A204.1 (cell line): ENCODE data around the gene PRMT7.

Experiments
- FAIRE-seq: peaks from 2 replicates; lab custom pipeline; 2012; peaks lifted over from hg19 to GRCh38; lab: Jason Lieb, UNC

PRMT7 gene

GRCh38 chr16:68376590-68376989 is 65.8 kb downstream of the PRMT7 start:
- no peak for FAIRE-seq

- FAIRE-seq, result no peak
Observed at GRCh38 chr16:68377221-68377620, 66.4 kb downstream of the PRMT7 start.

DNA sequence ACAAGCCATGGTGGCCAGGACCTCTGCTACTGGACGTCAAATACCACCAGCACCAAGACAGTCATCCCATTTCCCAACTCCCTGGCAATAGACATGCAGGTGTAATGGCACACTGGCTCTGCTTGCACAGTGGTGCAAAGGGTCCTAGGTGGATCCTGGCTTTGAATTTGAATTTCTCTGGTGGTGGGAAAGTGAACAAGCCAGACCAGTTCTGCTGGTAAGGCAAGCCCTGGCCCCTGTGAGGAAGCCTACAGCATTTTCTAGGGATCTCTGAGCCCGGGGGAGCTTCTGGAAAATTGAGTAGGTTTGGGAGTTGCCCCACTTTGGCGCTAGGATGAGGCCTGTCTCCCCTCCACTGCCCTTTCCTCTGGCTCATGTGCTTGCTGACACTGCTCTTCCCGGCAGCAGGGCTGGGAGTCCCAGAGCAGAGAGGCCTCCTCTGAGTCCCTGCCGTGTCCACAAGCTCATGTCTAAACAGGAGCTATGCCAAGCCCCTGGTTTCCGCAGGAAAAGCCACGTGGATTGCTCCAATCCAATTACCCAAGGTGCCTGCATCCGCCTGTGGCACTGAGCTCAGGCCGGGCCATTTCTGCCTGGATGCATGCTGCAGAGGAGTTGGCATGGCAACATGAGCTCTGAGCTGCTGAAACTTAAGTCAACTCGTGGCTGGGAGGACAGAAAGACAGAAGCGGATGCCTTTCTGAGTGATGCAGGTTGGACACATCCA is 67.0 kb downstream of the PRMT7 start:
- no peak for FAIRE-seq

- no peak for FAIRE-seq
Observed at GRCh38 chr16:68378436-68379415, 67.9 kb downstream of the PRMT7 start.

DNA sequence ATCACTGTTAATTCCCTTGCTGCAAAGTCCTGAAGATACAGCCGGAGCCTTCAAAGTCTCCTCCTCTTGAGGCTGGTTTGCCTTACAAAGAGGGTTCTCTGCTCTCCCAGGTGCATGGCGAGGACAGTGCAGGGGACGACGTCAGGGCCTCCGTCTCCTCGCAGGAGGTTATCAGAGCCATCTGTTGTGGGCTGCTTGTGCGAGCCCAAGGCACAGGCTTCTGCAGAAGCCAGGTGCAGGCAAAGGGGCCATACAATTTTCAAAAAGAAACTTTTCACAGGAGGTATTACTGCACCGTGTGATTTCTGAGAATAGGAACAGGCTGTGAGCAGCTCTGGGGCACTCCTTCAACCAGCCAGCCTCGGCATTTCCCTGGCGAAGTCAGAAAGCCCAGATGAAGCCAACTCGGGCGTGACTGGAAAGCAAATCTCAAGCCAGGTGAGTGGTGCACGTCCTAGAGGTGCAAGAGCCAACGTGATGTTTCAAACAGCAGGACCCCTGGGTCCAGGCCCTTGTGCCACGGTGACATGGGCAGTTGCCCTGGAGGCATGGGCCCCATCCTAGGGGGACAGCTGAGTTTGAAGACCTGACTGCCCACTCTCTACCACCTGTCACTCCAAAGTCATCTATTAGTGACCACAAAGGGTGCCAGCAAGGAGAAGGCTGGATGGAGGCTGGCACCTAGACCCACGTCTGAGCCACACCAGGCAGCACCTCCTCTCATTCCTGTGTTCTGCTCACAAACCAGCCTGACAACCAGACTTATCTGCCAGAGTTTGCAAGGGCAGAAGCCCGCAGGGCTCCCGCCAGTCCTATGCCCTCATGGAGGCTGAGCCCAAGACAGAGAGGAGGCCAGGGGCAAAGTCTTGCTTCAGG is 68.9 kb downstream of the PRMT7 start:
- no peak for FAIRE-seq

DNA sequence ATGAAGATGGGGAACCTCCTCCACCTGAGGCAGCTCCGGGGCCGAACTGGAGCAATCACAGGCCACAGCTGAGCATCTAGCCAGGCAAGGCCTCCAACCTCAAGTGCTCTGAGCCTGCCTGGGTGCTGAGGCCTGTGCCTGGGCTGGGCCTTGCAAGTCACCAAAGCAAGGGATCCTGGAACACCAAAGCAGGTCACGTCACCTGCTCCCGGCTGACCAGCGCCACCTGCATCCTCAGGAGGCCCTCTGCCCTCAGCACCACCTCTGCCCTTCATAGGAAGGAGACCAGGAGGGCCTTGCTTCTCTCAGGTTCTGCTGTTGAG is 69.5 kb downstream of the PRMT7 start:
- no peak for FAIRE-seq

DNA sequence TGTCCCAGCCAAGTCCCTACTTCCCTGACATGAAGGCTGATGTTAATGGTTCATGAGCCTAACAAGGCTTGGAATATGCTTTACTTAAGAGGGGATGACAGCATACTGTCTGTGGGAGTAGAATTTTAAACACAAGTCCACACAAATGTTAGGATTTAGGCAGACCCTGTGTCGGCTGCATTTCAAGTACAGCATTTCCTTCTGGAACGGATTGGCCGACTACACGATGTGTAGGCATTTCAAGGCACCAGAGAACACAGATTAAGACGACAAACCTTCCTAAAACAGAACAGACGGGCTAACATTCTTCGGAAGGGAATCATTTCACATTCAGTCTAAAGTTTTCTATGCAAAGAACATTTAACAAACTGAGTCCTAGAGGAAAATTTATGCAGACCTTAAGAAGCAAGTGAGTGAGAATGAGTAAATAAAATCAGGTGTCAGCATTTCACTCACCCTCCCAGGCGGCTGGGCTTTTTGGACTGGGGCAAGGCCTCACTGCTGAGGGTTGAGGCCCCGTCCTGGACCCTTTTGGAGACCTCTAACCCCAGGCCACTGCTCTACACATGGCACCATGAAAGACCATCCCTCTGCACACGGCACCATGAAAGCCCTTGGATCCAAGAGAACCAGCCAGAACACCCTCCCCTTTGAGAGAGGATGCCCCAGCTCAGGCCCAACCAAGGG is 70.0 kb downstream of the PRMT7 start:
- FAIRE-seq, result no peak

DNA sequence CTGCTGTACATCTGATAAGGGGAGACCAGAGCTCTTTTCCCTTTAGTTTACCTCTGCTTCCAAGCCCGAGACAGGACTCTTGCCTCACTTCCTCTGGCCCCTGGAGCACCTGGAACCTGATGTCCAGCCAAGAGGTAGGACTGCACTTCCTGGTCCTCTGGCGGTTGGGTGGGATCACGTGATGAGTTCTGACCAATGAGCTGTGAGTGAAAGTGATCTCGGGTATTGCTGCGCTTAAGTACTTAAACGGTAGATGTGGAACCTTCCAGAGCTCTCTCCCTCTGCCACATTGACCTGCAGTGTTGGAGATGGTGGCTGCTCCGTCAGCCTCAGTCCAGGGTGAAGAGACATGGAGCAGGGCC is 70.5 kb downstream of the PRMT7 start:
- no peak for FAIRE-seq

GRCh38 chr16:68382296-68382718 is 71.5 kb downstream of the PRMT7 start:
- FAIRE-seq, result no peak

- FAIRE-seq, result no peak
Observed at GRCh38 chr16:68383858-68384257, 73.0 kb downstream of the PRMT7 start.

DNA sequence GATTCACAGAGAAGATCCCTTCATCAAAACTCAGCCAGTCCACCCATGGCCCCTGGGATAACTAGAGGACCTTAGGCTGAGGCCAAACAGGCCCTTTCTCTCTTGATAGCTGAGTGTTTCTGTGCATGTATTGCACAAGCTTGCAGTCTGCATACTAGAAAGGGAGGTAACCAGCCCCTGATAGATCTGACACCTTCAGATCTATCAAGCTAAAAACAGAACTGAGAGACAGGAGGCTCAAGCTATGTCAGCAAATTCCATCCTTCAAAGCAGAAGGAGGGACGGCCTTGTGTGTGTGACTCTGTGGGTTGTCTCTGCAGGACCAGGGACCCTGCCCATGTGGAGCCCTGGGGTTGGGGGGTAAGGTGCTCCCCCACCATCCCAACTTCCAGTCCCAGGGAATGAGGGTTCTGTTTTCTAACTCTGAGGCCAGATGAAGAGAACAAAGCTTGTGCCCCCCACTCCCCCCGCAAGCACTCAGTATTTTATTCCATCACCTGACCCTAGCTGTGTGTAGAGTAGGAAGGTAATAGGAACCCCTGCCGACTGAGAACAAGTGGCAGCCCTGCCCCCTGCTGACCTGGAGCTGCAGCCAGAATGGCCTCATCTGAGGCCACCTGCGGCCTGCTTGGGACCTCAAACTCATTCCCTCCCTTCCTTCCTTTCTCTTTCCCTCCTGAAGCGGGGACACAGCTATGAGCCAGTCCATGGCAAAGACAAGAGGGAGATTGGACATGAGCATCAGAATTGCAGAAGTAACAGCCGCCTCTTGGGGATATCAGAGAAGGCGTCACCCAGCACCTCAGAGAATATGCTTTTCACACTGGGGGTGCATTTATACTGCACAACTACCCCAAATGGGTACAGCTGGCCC is 73.7 kb downstream of the PRMT7 start:
- FAIRE-seq, result no peak

GRCh38 chr16:68385371-68385770 is 74.6 kb downstream of the PRMT7 start:
- no peak for FAIRE-seq

- no peak for FAIRE-seq
Observed at GRCh38 chr16:68386628-68387027, 75.8 kb downstream of the PRMT7 start.

GRCh38 chr16:68387301-68387700 is 76.5 kb downstream of the PRMT7 start:
- FAIRE-seq, result no peak

GRCh38 chr16:68388124-68388523 is 77.3 kb downstream of the PRMT7 start:
- no peak for FAIRE-seq

DNA sequence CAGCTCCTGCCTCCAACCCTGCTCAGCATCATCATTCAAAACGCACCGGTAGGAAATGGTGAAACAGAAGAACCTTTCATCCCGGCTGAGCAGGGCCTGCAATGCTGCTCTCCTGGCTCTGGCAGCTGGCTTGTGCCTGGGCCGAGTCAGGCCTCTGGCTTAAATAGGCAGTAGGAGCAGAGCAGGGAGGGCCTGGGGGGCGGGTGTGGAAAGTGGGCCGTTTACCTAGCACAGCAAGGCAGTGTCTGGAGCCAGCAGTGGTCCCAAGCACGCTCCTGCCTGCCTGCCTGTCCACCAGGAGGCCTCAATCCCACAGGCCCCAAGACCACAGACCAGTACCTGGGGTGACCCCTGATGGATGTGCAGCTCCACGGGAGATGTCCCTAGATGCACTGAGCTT is 78.2 kb downstream of the PRMT7 start:
- FAIRE-seq, result no peak

DNA sequence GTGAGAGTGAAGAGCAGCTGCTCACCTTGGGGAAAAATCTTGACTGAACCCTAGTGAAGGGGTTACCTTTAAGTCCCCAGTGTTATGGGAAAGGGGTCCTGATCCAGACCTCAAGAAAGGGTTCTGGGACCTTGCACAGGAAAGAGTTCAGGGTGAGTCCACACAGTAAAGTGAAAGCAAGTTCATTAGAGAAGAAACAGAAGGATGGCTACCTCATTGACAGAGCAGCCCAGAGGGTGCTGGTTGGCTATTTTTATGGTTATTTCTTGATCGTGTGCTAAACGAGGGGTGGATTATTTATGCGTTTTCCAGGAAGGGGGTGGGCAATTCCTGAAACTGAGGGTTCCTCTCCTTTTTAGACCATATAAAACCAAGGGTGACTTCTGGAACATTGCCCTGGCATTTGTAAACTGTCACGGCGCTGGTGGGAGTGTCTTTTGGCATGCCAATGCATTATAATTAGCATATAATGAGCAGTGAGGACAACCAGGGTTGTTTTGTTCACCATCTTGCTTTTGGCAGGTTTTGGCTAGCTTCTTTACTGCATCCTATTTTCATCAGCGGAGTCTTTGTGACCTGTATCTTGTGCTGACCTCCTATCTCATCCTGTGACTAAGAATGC is 79.0 kb downstream of the PRMT7 start:
- no peak for FAIRE-seq

- FAIRE-seq, result no peak
Observed at GRCh38 chr16:68393333-68393732, 82.5 kb downstream of the PRMT7 start.

- no peak for FAIRE-seq
Observed at GRCh38 chr16:68395167-68395786, 84.5 kb downstream of the PRMT7 start.

DNA sequence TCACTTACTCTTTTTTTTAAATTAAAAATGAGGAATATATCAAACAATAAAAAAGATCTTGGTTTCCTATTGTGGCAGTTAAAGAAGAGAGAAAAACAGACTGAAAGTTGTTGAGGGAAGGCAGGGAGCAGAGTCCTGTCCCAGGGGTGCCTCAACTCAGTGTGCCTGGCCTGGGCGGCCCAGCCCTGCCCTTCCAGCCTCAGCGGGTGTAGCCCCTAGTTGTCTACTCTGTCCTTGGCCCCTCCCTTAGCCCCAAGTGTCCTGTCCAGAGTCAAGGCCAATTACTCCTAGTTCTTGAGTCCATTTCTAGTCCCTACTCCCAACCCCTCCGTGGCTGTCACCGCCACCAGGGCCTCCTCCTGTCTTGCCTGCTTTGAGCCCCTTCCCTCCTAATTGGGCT is 85.0 kb downstream of the PRMT7 start:
- FAIRE-seq, result no peak
